H1 (cell line): ENCODE data around the gene RRP1B. TPM values are rescaled to one million over a fixed set of nuclear protein-coding genes. Genes with fewer than 3 reads are reported as not detected.

Experiments used
- CTCF ChIA-PET: fragments of 300-600 bp; sonication (Branson Sonifier 250); formaldehyde crosslinking; loops from one replicate; lab custom pipeline; 2021; ENCODE audit not compliant: partially characterized antibody; lab: Charles Lee
- POLR2A ChIA-PET: fragments of 300-600 bp; sonication (Branson Sonifier 250); formaldehyde crosslinking; loops from one replicate; lab custom pipeline; 2021; ENCODE audit warnings: inconsistent platforms; ENCODE audit not compliant: partially characterized antibody; lab: Charles Lee
- DNase-seq, 2 experiments: peaks; one replicate each; pipeline versions ENCODE4 v3.0.0 to v3.0.0-alpha.2; 2010 to 2022; ENCODE audit warnings: low spot score in 2 of 2, low read depth in 1 of 2, mixed read lengths in 1 of 2
- FAIRE-seq: peaks from 2 replicates; lab custom pipeline; 2011; peaks lifted over from hg19 to GRCh38; lab: Jason Lieb, UNC
- H2AFZ ChIP-seq: 2 replicates; pipeline ENCODE4 v1.8.1; 2012; ENCODE audit warnings: low read length, inconsistent platforms
- H2AK5ac ChIP-seq: 2 replicates; pipeline ENCODE4 v1.6.1; 2013; ENCODE audit warnings: low read depth, low read length
- H2BK120ac ChIP-seq: replicated peaks from 2 replicates; pipeline ENCODE3; 2013; ENCODE audit warnings: low read depth, low read length, inconsistent platforms
- H2BK12ac ChIP-seq: 2 replicates; pipeline ENCODE4 v1.6.1; 2013; ENCODE audit warnings: low read depth, low read length
- H2BK15ac ChIP-seq: 2 replicates; pipeline ENCODE4 v1.6.1; 2013; ENCODE audit warnings: low read length
- H2BK20ac ChIP-seq: 2 replicates; pipeline ENCODE4 v1.6.1; 2013; ENCODE audit warnings: low read length
- H2BK5ac ChIP-seq: 2 replicates; pipeline ENCODE4 v1.6.1; 2013; ENCODE audit warnings: low read depth, low read length
- H3K14ac ChIP-seq: 2 replicates; pipeline ENCODE4 v1.6.1; 2013; ENCODE audit warnings: inconsistent platforms; ENCODE audit not compliant: insufficient read length
- H3K18ac ChIP-seq: 2 replicates; pipeline ENCODE4 v1.6.1; 2013; ENCODE audit warnings: low read length; ENCODE audit errors: extremely low read depth
- H3K23ac ChIP-seq: 2 replicates; pipeline ENCODE4 v1.6.1; 2013; ENCODE audit warnings: inconsistent platforms; ENCODE audit not compliant: insufficient read length
- H3K23me2 ChIP-seq: 2 replicates; pipeline ENCODE4 v1.6.1; 2013; ENCODE audit warnings: low read depth, low read length
- H3K27ac ChIP-seq: 2 replicates; pipeline ENCODE4 v1.6.1; 2011; ENCODE audit warnings: low read depth, low read length, inconsistent platforms
- H3K27me3 ChIP-seq, 4 experiments: replicated peaks in 1 of 4; 1 replicate in 1 of 4; 2 replicates in 3 of 4; pipeline versions ENCODE4 v1.6.1 to v1.8.1; 2011 to 2013; ENCODE audit warnings: low read length in 3 of 4, mild to moderate bottlenecking in 3 of 4, inconsistent platforms in 2 of 4, mixed read lengths in 2 of 4, moderate library complexity in 1 of 4; ENCODE audit not compliant: control insufficient read depth in 3 of 4, insufficient read depth in 3 of 4; ENCODE audit errors: extremely low read depth in 1 of 4
- H3K36me3 ChIP-seq, 4 experiments: 2 replicates each; pipeline versions ENCODE4 v1.6.1 to v1.8.1; 2011 to 2013; ENCODE audit warnings: mild to moderate bottlenecking in 4 of 4, low read length in 3 of 4, moderate library complexity in 2 of 4, control low read depth in 1 of 4, inconsistent platforms in 1 of 4; ENCODE audit not compliant: insufficient read depth in 4 of 4, control insufficient read depth in 2 of 4
- H3K4ac ChIP-seq: replicated peaks from 2 replicates; pipeline ENCODE3; 2013; ENCODE audit warnings: low read length, low read depth, mixed read lengths, inconsistent platforms; ENCODE audit not compliant: insufficient read length
- H3K4me1 ChIP-seq, 4 experiments: replicated peaks in 1 of 4; 1 replicate in 1 of 4; 2 replicates in 3 of 4; pipeline versions ENCODE4 v1.6.1 to v1.8.1; 2011 to 2013; ENCODE audit warnings: low read length in 3 of 4, inconsistent platforms in 2 of 4, mixed read lengths in 1 of 4; ENCODE audit not compliant: insufficient read depth in 4 of 4, control insufficient read depth in 3 of 4
- H3K4me2 ChIP-seq, 2 experiments: 2 replicates each; pipeline versions ENCODE4 v1.6.1 to v1.8.1; 2011 to 2013; ENCODE audit warnings: low read depth in 2 of 2, low read length in 2 of 2, control low read depth in 1 of 2, inconsistent platforms in 1 of 2, mild to moderate bottlenecking in 1 of 2; ENCODE audit not compliant: insufficient read depth in 1 of 2
- H3K4me3 ChIP-seq, 4 experiments: fragments of 200-600, 300-600 bp in 1 of 4; sonication (generic), shearing (Covaris generic), sonication (Bioruptor Twin) in 1 of 4; 2 replicates each; pipeline versions ENCODE4 v1.5.1 to v1.8.1; 2011 to 2016; ENCODE audit warnings: low read length in 4 of 4, low read depth in 3 of 4, control low read depth in 2 of 4, inconsistent platforms in 2 of 4, mild to moderate bottlenecking in 2 of 4, mixed read lengths in 1 of 4, moderate library complexity in 1 of 4; ENCODE audit not compliant: insufficient read depth in 2 of 4; ENCODE audit errors: extremely low read depth in 1 of 4
- H3K56ac ChIP-seq: replicated peaks from 2 replicates; pipeline ENCODE3; 2013; ENCODE audit warnings: low read depth, mild to moderate bottlenecking, mixed read lengths, low read length, inconsistent platforms; ENCODE audit not compliant: insufficient read length
- H3K79me1 ChIP-seq: 2 replicates; pipeline ENCODE4 v1.6.1; 2013; ENCODE audit warnings: low read depth, low read length, control low read depth
- H3K79me2 ChIP-seq, 2 experiments: 2 replicates each; pipeline versions ENCODE4 v1.6.1 to v1.8.1; 2012 to 2013; ENCODE audit warnings: low read length in 2 of 2, mild to moderate bottlenecking in 2 of 2, inconsistent platforms in 1 of 2; ENCODE audit not compliant: insufficient read depth in 2 of 2, control insufficient read depth in 1 of 2
- H3K9ac ChIP-seq, 4 experiments: replicated peaks in 1 of 4; 1 replicate in 1 of 4; 2 replicates in 3 of 4; pipeline versions ENCODE4 v1.6.1 to v1.8.1; 2011 to 2013; ENCODE audit warnings: low read depth in 3 of 4, low read length in 3 of 4, control low read depth in 2 of 4, mild to moderate bottlenecking in 2 of 4, moderate library complexity in 2 of 4, inconsistent platforms in 1 of 4; ENCODE audit errors: extremely low read depth in 1 of 4
- H3K9me3 ChIP-seq, 2 experiments: 2 replicates each; pipeline versions ENCODE4 v1.6.1 to v1.8.1; 2012 to 2013; ENCODE audit warnings: mild to moderate bottlenecking in 2 of 2, moderate library complexity in 2 of 2, control low read depth in 1 of 2, inconsistent platforms in 1 of 2, low read depth in 1 of 2, low read length in 1 of 2, mixed read lengths in 1 of 2; ENCODE audit not compliant: insufficient read depth in 2 of 2
- H4K20me1 ChIP-seq, 2 experiments: replicated peaks in 1 of 2; 2 replicates each; pipeline versions ENCODE3 to v1.8.1; 2011 to 2013; ENCODE audit warnings: inconsistent platforms in 2 of 2, low read length in 2 of 2, mild to moderate bottlenecking in 1 of 2; ENCODE audit not compliant: insufficient read depth in 2 of 2, control insufficient read depth in 1 of 2
- H4K5ac ChIP-seq: 2 replicates; pipeline ENCODE4 v1.6.1; 2013; ENCODE audit warnings: low read length, low read depth, mixed read lengths, inconsistent platforms; ENCODE audit not compliant: insufficient read length
- H4K8ac ChIP-seq: 2 replicates; pipeline ENCODE4 v1.8.0; 2013; ENCODE audit warnings: mild to moderate bottlenecking, moderate library complexity, low read length, inconsistent platforms; ENCODE audit not compliant: insufficient read depth; ENCODE audit errors: extremely low read depth
- H4K91ac ChIP-seq: replicated peaks from 2 replicates; pipeline ENCODE3; 2013; ENCODE audit warnings: low read length, mixed read lengths, inconsistent platforms; ENCODE audit not compliant: insufficient read length
- ASH2L ChIP-seq: fragments of 200-600, 300-600 bp; sonication (generic); IDR thresholded peaks from one replicate; pipeline ENCODE4 v1.7.1; 2017; ENCODE audit warnings: low read length
- CBX5 ChIP-seq: fragments of 300-800, 300-1000 bp; sonication (generic); IDR thresholded peaks from 2 replicates; pipeline ENCODE4 v1.7.1; 2016; ENCODE audit warnings: antibody characterized with exemption, low read length, low read depth
- CBX8 ChIP-seq: fragments of 300-800, 300-1000 bp; sonication (generic); IDR thresholded peaks from 2 replicates; pipeline ENCODE4 v1.7.1; 2016; ENCODE audit warnings: low read depth, low read length, borderline replicate concordance
- CREB1 ChIP-seq: IDR thresholded peaks from 2 replicates; pipeline ENCODE4 v1.6.1; 2012; ENCODE audit warnings: inconsistent platforms
- HDAC6 ChIP-seq: IDR thresholded peaks from one replicate; pipeline ENCODE4 v1.7.1; 2012; ENCODE audit warnings: low read depth, mild to moderate bottlenecking, inconsistent platforms, low read length, moderate library complexity
- RAD21 ChIP-seq, 2 experiments: IDR thresholded peaks in 1 of 2; conservative IDR thresholded peaks in 1 of 2; 2 replicates each; pipeline ENCODE4 v1.6.1; 2011; ENCODE audit warnings: low read depth in 2 of 2, low read length in 2 of 2, improper control_type of control experiment in 1 of 2, inconsistent platforms in 1 of 2, mild to moderate bottlenecking in 1 of 2, moderate library complexity in 1 of 2
- WGBS, 2 experiments: shearing (Covaris generic) in 1 of 2; methylation state at CpG; one replicate each; pipeline versions ENCODE4 v1.1.6 to v1.1.7; 2013 to 2015; ENCODE audit warnings: low lambda C conversion rate in 2 of 2, mixed read lengths in 2 of 2, inconsistent platforms in 1 of 2, low coverage in 1 of 2, missing lambda C conversion rate in 1 of 2; ENCODE audit not compliant: insufficient replicate concordance in 2 of 2, insufficient coverage in 1 of 2, insufficient read length in 1 of 2; ENCODE audit errors: extremely low coverage in 1 of 2, missing lambda C conversion rate in 1 of 2; 5-methylcytosine and 5-hydroxymethylcytosine counted together
- polyA plus RNA-seq, 7 experiments: library from polyadenylated mRNA; depleted of rRNA in 3 of 7; stranded (reverse) in 5 of 7; unstranded in 2 of 7; fragments of >200 nt in 5 of 7; fragments of 200-250 nt in 2 of 7; gene quantifications; 1 replicate in 5 of 7; 2 replicates in 1 of 7; 4 replicates in 1 of 7; pipeline versions ENCODE4 v1.2.1 to v1.2.3, GENCODE V29; 2011 to 2013; ENCODE audit warnings: missing spikeins in 2 of 7, mixed read lengths in 2 of 7
- total RNA-seq: library from RNA; stranded (reverse); fragmentation: NEBNext Ultra II Directional; extraction: Animal tissue kit (Norgen Biotek cat#: 25700); gene quantifications from 2 replicates; pipeline ENCODE4 v1.2.1, GENCODE V29; 2021

The RRP1B gene
- total and polyA plus RNA-seq, 2 of the 8 experiments (the other 6 are each of a cell fraction or from before 2014, with no cell fraction given): 25.8 to 97.3 TPM

DNA sequence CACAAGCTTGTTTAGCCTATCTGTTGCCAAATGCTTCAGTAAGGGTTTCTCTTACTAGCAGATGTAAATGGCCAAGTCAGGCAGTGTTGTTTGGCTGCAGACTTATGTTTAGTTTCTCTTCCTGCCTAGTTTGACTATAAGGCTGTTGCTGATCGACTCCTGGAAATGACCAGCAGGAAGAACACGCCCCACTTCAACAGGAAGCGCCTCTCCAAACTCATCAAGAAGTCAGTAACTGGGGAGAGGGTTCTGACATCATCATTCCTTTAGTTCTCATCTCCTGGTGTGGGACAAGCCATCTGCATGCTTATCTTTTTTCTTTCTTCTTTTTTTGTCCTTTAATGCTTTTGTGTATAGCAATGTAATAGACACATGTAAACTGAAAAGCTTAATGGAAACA lies 25.1 kb downstream of the RRP1B start:
- no peak overlapping the region for H2BK20ac ChIP-seq
- no peak overlapping the region for H2BK15ac ChIP-seq
- no peak overlapping the region for H3K27ac ChIP-seq
- 100% methylated on average over 3 of the region's 3 CpGs; no CpG with 5 or more reads in 1 of the 2 experiments for WGBS, 2 experiments
- peaks cover 43 to 80% (median 62%) of the 10 kb centered on the region in 4 experiments for H3K36me3 ChIP-seq
- H3K4me1 ChIP-seq: no peaks in the 10 kb centered on the region
- no peak overlapping the region for H3K9ac ChIP-seq
- no peak overlapping the region for H4K8ac ChIP-seq
- H2AFZ ChIP-seq: no peak overlapping the region
- H2BK5ac ChIP-seq: no peak overlapping the region
- H3K23ac ChIP-seq: no peak overlapping the region
- H3K18ac ChIP-seq: no peak overlapping the region
- no peak overlapping the region for H2BK120ac ChIP-seq
- H4K20me1 ChIP-seq: peaks cover 0 to 4% of the 10 kb centered on the region in 2 experiments
- no peaks in the 10 kb centered on the region for H3K9me3 ChIP-seq
- H3K14ac ChIP-seq: no peak overlapping the region
- TF ChIP-seq ASH2L (no peak), HDAC6 (no peak), CBX8 (no peak), RAD21 (IDR thresholded peaks at IDR 0.05 in 1 of 2, conservative IDR thresholded peaks at IDR 0.05 in 1 of 2; ENCODE audit: low read depth in 2 of 2, low read length in 2 of 2) (no peak), CBX5 (no peak), CREB1 (no peak)
- TF ChIP-seq, all 59 proteins: peak for 0
- no peak overlapping the region for H3K56ac ChIP-seq
- no peak overlapping the region for H4K5ac ChIP-seq
- ChIA-PET POLR2A (interaction anchor here (1.1 to 1.8 kb wide), 3 partner anchors 9 to 17 kb away, joined by 3 to 5 read pairs (median 4); no protein-coding TSS in a partner anchor), CTCF (no interaction called here)
- DNase-seq (no peak), FAIRE-seq (no peak)
- H3K23me2 ChIP-seq: no peaks in the 10 kb centered on the region
- no peak overlapping the region for H2AK5ac ChIP-seq
- no peak overlapping the region for H4K91ac ChIP-seq
- H2BK12ac ChIP-seq: no peak overlapping the region
- peaks cover 0 to 9% of the 10 kb centered on the region in 2 experiments; a peak in 1 of 4 replicates for H3K79me2 ChIP-seq
- no peaks in the 10 kb centered on the region for H3K79me1 ChIP-seq
- H3K4me2 ChIP-seq: no peak overlapping the region
- H3K4ac ChIP-seq: no peak overlapping the region
- no peaks in the 10 kb centered on the region for H3K27me3 ChIP-seq
- H3K4me3 ChIP-seq: no peak overlapping the region
